WTC11 (cell line): ENCODE results near the gene C11orf58. TPM values are rescaled to one million over a fixed set of nuclear protein-coding genes. Genes with fewer than 3 reads are reported as not detected.

Experiments
- ATAC-seq: fragments of 200-7000 bp; cut with Tn5 transposase; 2 replicates; pipeline ENCODE4 v1.10.0; 2021; ENCODE audit warnings: mild to moderate bottlenecking, moderate library complexity
- CTCF ChIA-PET: fragments of 300-600 bp; sonication (Branson Sonifier 250); formaldehyde crosslinking; loops from one replicate; lab custom pipeline; 2021; ENCODE audit warnings: antibody characterized with exemption; lab: Charles Lee
- POLR2A ChIA-PET: fragments of 350-600 bp; sonication (Branson Sonifier 250); formaldehyde crosslinking; loops from one replicate; lab custom pipeline; 2021; ENCODE audit warnings: antibody characterized with exemption; lab: Charles Lee
- DNase-seq: peaks from one replicate; pipeline ENCODE4 v3.0.0; 2021; ENCODE audit warnings: low spot score
- H3K27ac Mint-ChIP-seq: 2 replicates; pipeline ENCODE4 v1.8.0; 2021; ENCODE audit warnings: mixed read lengths
- H3K27me3 Mint-ChIP-seq: 2 replicates; pipeline ENCODE4 v1.8.0; 2021; ENCODE audit warnings: low read depth, mild to moderate bottlenecking, moderate library complexity, mixed read lengths
- H3K36me3 Mint-ChIP-seq: 2 replicates; pipeline ENCODE4 v1.8.0; 2021; ENCODE audit warnings: mixed read lengths
- H3K4me1 Mint-ChIP-seq: 2 replicates; pipeline ENCODE4 v1.8.0; 2022; ENCODE audit warnings: mixed read lengths
- H3K4me3 Mint-ChIP-seq: 2 replicates; pipeline ENCODE4 v1.8.0; 2021; ENCODE audit warnings: mild to moderate bottlenecking, moderate library complexity, mixed read lengths
- H3K9me3 Mint-ChIP-seq: 2 replicates; pipeline ENCODE4 v1.8.0; 2021; ENCODE audit warnings: mixed read lengths
- ESRRA ChIP-seq: sonication (generic); formaldehyde crosslinking; IDR thresholded peaks from 2 replicates; pipeline ENCODE4 v1.8.1; 2022; ENCODE audit warnings: mild to moderate bottlenecking, missing genetic modification reagents, borderline replicate concordance
- FOXP1 ChIP-seq: sonication (generic); formaldehyde crosslinking; IDR thresholded peaks from 2 replicates; pipeline ENCODE4 v1.8.0; 2022; ENCODE audit warnings: missing genetic modification reagents, mild to moderate bottlenecking, moderate library complexity, borderline replicate concordance
- GTF2I ChIP-seq: fragments of 250-450 bp; sonication (Bioruptor Pico); conservative IDR thresholded peaks from 2 replicates; pipeline ENCODE4 v1.4.0; 2021; ENCODE audit warnings: mild to moderate bottlenecking
- IRF2 ChIP-seq: sonication (generic); formaldehyde crosslinking; IDR thresholded peaks from 2 replicates; pipeline ENCODE4 v1.8.0; 2022; ENCODE audit warnings: low read depth, missing genetic modification reagents, borderline replicate concordance
- MXD4 ChIP-seq: fragments of 250-450 bp; sonication (Bioruptor Pico); IDR thresholded peaks from 2 replicates; pipeline ENCODE4 v1.8.0; 2021; ENCODE audit warnings: mild to moderate bottlenecking, moderate library complexity, borderline replicate concordance
- NFE2L1 ChIP-seq: sonication (generic); formaldehyde crosslinking; IDR thresholded peaks from 2 replicates; pipeline ENCODE4 v1.8.1; 2023; ENCODE audit warnings: missing genetic modification reagents
- OVOL2 ChIP-seq: fragments of 250-450 bp; sonication (Bioruptor Pico); IDR thresholded peaks from 2 replicates; pipeline ENCODE4 v1.9.0; 2021; ENCODE audit warnings: mild to moderate bottlenecking, borderline replicate concordance
- PRRX2 ChIP-seq: fragments of 250-450 bp; sonication (Bioruptor Pico); IDR thresholded peaks from 2 replicates; pipeline ENCODE4 v1.8.0; 2021; ENCODE audit warnings: mild to moderate bottlenecking
- TCF7 ChIP-seq: sonication (generic); formaldehyde crosslinking; IDR thresholded peaks from 2 replicates; pipeline ENCODE4 v1.8.0; 2022; ENCODE audit warnings: mild to moderate bottlenecking, low read depth, missing genetic modification reagents, moderate library complexity
- TEAD4 ChIP-seq: sonication (generic); formaldehyde crosslinking; IDR thresholded peaks from 2 replicates; pipeline ENCODE4 v1.8.0; 2022; ENCODE audit warnings: mild to moderate bottlenecking, missing genetic modification reagents
- TP53 ChIP-seq: sonication (generic); formaldehyde crosslinking; IDR thresholded peaks from 2 replicates; pipeline ENCODE4 v1.8.1; 2023; ENCODE audit warnings: mild to moderate bottlenecking, missing genetic modification reagents
- ZNF671 ChIP-seq: fragments of 250-450 bp; sonication (Bioruptor Pico); IDR thresholded peaks from 2 replicates; pipeline ENCODE4 v1.8.0; 2021; ENCODE audit warnings: mild to moderate bottlenecking
- total RNA-seq: library from RNA; stranded (reverse); gene quantifications from 3 replicates; pipeline ENCODE4 v1.2.3, GENCODE V29; 2021
- TF ChIP-seq, protein P1 (sequence below): sonication (generic); formaldehyde crosslinking; IDR thresholded peaks from 2 replicates; pipeline ENCODE4 v1.8.1; 2022; ENCODE audit warnings: low read depth, mild to moderate bottlenecking, moderate library complexity, missing genetic modification reagents, borderline replicate concordance
- TF ChIP-seq, protein P2 (sequence below): sonication (generic); formaldehyde crosslinking; IDR thresholded peaks from 2 replicates; pipeline ENCODE4 v1.8.0; 2023; ENCODE audit warnings: mild to moderate bottlenecking, missing genetic modification reagents
- TF ChIP-seq, protein P3 (sequence below): sonication (generic); formaldehyde crosslinking; conservative IDR thresholded peaks from 2 replicates; pipeline ENCODE4 v1.8.1; 2022; ENCODE audit warnings: mild to moderate bottlenecking, missing genetic modification reagents
- TF ChIP-seq, protein P4 (sequence below): sonication (generic); formaldehyde crosslinking; conservative IDR thresholded peaks from 2 replicates; pipeline ENCODE4 v1.8.1; 2023; ENCODE audit warnings: mild to moderate bottlenecking, low read depth, missing genetic modification reagents, moderate library complexity
- TF ChIP-seq, protein P5 (sequence below): sonication (generic); formaldehyde crosslinking; IDR thresholded peaks from 2 replicates; pipeline ENCODE4 v1.8.1; 2023; ENCODE audit warnings: mild to moderate bottlenecking, missing genetic modification reagents, moderate library complexity
- TF ChIP-seq, protein P6 (sequence below): fragments of 250-450 bp; sonication (Bioruptor Pico); IDR thresholded peaks from 2 replicates; pipeline ENCODE4 v1.9.0; 2021; ENCODE audit warnings: mild to moderate bottlenecking
- TF ChIP-seq, protein P7 (sequence below): sonication (generic); formaldehyde crosslinking; IDR thresholded peaks from 2 replicates; pipeline ENCODE4 v1.8.0; 2022; ENCODE audit warnings: mild to moderate bottlenecking, missing genetic modification reagents

C11orf58 gene
- total RNA-seq, 1 experiment from 2014 or later = 141 TPM

DNA sequence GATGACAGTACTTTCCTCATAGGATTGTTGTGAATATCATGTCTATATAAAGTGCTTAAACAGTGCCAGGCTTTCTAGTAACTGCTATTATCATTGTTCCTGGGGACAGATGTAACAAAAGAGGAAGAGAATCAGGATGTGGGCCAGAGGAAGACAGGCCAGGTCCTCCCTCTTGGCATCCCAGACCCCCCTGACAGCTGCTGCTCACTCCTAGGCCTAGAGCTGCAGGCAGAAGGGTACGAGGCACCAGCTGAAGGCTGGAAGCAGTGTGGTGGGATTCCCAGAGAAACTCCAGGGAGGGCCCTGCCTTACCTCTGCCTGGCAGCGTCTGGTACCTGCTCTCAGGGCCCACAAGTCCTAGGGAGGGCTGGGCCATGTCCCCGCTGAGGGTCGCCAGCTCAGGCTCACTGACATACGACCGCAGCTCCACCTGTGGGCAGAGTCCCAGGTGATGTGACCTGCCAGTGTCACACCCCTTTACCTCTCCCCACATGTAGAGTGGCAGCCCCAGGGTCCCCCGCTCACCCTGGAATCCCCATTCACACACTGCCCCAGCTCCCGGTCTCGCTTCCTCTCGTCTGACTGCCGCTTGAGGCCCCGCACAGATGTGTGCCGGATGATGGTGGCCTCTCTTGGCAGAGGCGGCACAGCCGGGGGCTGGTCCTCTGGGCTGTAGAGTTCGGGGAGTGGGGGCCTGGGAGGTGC is 52.2 kb downstream of the C11orf58 start (continued):
- TF ChIP-seq, protein P1, sequence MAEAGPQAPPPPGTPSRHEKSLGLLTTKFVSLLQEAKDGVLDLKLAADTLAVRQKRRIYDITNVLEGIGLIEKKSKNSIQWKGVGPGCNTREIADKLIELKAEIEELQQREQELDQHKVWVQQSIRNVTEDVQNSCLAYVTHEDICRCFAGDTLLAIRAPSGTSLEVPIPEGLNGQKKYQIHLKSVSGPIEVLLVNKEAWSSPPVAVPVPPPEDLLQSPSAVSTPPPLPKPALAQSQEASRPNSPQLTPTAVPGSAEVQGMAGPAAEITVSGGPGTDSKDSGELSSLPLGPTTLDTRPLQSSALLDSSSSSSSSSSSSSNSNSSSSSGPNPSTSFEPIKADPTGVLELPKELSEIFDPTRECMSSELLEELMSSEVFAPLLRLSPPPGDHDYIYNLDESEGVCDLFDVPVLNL = no peak
- TF ChIP-seq NFE2L1 (CRISPR knock-in tag) (no peak), ESRRA (no peak), MXD4 (CRISPR knock-in tag) (no peak), FOXP1 (CRISPR knock-in tag) (no peak), OVOL2 (CRISPR knock-in tag) (no peak)
- TF ChIP-seq, protein P2, sequence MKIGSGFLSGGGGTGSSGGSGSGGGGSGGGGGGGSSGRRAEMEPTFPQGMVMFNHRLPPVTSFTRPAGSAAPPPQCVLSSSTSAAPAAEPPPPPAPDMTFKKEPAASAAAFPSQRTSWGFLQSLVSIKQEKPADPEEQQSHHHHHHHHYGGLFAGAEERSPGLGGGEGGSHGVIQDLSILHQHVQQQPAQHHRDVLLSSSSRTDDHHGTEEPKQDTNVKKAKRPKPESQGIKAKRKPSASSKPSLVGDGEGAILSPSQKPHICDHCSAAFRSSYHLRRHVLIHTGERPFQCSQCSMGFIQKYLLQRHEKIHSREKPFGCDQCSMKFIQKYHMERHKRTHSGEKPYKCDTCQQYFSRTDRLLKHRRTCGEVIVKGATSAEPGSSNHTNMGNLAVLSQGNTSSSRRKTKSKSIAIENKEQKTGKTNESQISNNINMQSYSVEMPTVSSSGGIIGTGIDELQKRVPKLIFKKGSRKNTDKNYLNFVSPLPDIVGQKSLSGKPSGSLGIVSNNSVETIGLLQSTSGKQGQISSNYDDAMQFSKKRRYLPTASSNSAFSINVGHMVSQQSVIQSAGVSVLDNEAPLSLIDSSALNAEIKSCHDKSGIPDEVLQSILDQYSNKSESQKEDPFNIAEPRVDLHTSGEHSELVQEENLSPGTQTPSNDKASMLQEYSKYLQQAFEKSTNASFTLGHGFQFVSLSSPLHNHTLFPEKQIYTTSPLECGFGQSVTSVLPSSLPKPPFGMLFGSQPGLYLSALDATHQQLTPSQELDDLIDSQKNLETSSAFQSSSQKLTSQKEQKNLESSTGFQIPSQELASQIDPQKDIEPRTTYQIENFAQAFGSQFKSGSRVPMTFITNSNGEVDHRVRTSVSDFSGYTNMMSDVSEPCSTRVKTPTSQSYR (CRISPR knock-in tag) = no peak
- TF ChIP-seq, protein P3, sequence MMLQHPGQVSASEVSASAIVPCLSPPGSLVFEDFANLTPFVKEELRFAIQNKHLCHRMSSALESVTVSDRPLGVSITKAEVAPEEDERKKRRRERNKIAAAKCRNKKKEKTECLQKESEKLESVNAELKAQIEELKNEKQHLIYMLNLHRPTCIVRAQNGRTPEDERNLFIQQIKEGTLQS (CRISPR knock-in tag) = no peak

DNA sequence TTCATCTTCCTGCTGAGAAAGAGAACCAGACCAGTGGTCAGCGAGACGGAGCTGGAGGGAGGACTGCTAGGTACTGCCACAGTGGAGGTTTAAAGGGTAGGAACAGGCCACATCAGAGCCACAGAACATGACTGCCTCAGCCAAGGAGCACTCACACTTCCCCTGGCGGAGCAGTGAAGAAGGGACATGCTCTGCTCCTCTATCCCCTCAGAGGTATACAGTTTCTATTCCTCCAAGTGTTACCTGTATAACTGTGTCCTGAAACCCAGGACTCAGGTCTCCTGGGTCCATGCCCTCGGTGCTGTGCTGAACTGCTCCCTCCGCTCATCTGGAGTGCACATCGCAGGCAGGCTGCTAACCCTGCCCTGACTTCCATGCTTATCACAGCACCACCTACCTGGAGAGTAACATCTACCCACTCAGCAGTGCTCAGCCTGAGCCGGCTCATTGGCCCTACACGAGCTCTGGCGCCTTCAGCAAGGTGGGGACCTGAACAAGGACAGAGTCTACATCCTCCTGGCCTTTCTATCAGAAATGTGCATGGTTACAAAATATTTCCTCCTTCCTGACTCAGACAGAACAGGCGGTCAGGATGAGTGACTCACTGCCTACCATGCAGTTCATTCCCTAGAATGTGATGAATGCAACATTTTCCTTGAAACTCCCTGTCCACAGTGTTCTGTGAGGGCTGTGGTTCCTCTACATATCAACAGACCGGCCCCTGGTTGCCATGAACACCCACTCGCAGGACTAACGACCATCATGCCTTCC is 52.9 kb downstream of the C11orf58 start:
- H3K4me1 Mint-ChIP-seq = no peaks in the 10 kb centered on the region
- no peaks in the 10 kb centered on the region for H3K27me3 Mint-ChIP-seq
- ChIA-PET POLR2A (no interaction called here), CTCF (interaction anchor here (1.1 kb wide), 1 partner anchor 272 kb away, joined by 4 read pairs; no protein-coding TSS in a partner anchor)
- ATAC-seq = no peak
- no peak overlapping the region for H3K4me3 Mint-ChIP-seq
- no peak overlapping the region for H3K27ac Mint-ChIP-seq
- H3K36me3 Mint-ChIP-seq = peaks cover 4% of the 10 kb centered on the region
- H3K9me3 Mint-ChIP-seq = no peaks in the 10 kb centered on the region
- no peak for DNase-seq
- TF ChIP-seq ZNF671 (CRISPR knock-in tag) = no peak
- TF ChIP-seq, protein P4, sequence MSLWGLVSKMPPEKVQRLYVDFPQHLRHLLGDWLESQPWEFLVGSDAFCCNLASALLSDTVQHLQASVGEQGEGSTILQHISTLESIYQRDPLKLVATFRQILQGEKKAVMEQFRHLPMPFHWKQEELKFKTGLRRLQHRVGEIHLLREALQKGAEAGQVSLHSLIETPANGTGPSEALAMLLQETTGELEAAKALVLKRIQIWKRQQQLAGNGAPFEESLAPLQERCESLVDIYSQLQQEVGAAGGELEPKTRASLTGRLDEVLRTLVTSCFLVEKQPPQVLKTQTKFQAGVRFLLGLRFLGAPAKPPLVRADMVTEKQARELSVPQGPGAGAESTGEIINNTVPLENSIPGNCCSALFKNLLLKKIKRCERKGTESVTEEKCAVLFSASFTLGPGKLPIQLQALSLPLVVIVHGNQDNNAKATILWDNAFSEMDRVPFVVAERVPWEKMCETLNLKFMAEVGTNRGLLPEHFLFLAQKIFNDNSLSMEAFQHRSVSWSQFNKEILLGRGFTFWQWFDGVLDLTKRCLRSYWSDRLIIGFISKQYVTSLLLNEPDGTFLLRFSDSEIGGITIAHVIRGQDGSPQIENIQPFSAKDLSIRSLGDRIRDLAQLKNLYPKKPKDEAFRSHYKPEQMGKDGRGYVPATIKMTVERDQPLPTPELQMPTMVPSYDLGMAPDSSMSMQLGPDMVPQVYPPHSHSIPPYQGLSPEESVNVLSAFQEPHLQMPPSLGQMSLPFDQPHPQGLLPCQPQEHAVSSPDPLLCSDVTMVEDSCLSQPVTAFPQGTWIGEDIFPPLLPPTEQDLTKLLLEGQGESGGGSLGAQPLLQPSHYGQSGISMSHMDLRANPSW (CRISPR knock-in tag) = no peak
- TF ChIP-seq, protein P5, sequence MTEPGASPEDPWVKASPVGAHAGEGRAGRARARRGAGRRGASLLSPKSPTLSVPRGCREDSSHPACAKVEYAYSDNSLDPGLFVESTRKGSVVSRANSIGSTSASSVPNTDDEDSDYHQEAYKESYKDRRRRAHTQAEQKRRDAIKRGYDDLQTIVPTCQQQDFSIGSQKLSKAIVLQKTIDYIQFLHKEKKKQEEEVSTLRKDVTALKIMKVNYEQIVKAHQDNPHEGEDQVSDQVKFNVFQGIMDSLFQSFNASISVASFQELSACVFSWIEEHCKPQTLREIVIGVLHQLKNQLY (CRISPR knock-in tag) = no peak
- no peak for TF ChIP-seq IRF2
- no peak for TF ChIP-seq GTF2I
- no peak for TF ChIP-seq TEAD4 (CRISPR knock-in tag)
- no peak for TF ChIP-seq PRRX2
- TF ChIP-seq, protein P2 (CRISPR knock-in tag) = no peak
- TF ChIP-seq, protein P6, sequence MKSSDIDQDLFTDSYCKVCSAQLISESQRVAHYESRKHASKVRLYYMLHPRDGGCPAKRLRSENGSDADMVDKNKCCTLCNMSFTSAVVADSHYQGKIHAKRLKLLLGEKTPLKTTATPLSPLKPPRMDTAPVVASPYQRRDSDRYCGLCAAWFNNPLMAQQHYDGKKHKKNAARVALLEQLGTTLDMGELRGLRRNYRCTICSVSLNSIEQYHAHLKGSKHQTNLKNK (CRISPR knock-in tag) = no peak
- TF ChIP-seq TP53 (CRISPR knock-in tag) = no peak
- TF ChIP-seq, protein P7, sequence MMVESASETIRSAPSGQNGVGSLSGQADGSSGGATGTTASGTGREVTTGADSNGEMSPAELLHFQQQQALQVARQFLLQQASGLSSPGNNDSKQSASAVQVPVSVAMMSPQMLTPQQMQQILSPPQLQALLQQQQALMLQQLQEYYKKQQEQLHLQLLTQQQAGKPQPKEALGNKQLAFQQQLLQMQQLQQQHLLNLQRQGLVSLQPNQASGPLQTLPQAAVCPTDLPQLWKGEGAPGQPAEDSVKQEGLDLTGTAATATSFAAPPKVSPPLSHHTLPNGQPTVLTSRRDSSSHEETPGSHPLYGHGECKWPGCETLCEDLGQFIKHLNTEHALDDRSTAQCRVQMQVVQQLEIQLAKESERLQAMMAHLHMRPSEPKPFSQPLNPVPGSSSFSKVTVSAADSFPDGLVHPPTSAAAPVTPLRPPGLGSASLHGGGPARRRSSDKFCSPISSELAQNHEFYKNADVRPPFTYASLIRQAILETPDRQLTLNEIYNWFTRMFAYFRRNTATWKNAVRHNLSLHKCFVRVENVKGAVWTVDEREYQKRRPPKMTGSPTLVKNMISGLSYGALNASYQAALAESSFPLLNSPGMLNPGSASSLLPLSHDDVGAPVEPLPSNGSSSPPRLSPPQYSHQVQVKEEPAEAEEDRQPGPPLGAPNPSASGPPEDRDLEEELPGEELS (CRISPR knock-in tag) = no peak
- no peak for TF ChIP-seq TCF7 (CRISPR knock-in tag)
